ENCODE results near the gene RPS6KC1.
"Not testable (repeated sequence)": the region's sequence is repeated elsewhere in the genome, so short reads cannot be mapped to it uniquely, and the experiment has no call there.

The RPS6KC1 gene

GRCh38 chr1:213159376-213159775, 108.3 kb downstream of the RPS6KC1 start:
- no peak for DNase-seq (ENCODE audit: low read depth in 2 of 2)

- DNase-seq (ENCODE audit: low read depth in 2 of 2), result not testable (repeated sequence)
Measured at GRCh38 chr1:213160442-213160841, 109.4 kb downstream of the RPS6KC1 start.

GRCh38 chr1:213162338-213162737, 111.3 kb downstream of the RPS6KC1 start:
- DNase-seq (ENCODE audit: low read depth in 2 of 2), result no peak

GRCh38 chr1:213162862-213163261, 111.8 kb downstream of the RPS6KC1 start:
- no peak for DNase-seq (ENCODE audit: low read depth in 2 of 2)

GRCh38 chr1:213163278-213163711, 112.3 kb downstream of the RPS6KC1 start:
- no peak for DNase-seq (ENCODE audit: low read depth in 2 of 2)

- no peak for DNase-seq (ENCODE audit: low read depth in 2 of 2)
Measured at GRCh38 chr1:213164561-213164960, 113.5 kb downstream of the RPS6KC1 start.

GRCh38 chr1:213166852-213167251, 115.8 kb downstream of the RPS6KC1 start:
- DNase-seq (ENCODE audit: low read depth in 2 of 2), result no peak

- DNase-seq (ENCODE audit: low read depth in 2 of 2), result no peak
Measured at GRCh38 chr1:213171711-213172110, 120.7 kb downstream of the RPS6KC1 start.

- DNase-seq (ENCODE audit: low read depth in 2 of 2), result no peak
Measured at GRCh38 chr1:213176341-213176740, 125.3 kb downstream of the RPS6KC1 start.

- no peak for DNase-seq (ENCODE audit: low read depth in 2 of 2)
Measured at GRCh38 chr1:213179784-213180183, 128.7 kb downstream of the RPS6KC1 start.

GRCh38 chr1:213180833-213181232, 129.8 kb downstream of the RPS6KC1 start:
- DNase-seq (ENCODE audit: low read depth in 2 of 2), result no peak

- DNase-seq (ENCODE audit: low read depth in 2 of 2), result no peak
Measured at GRCh38 chr1:213183036-213183672, 132.1 kb downstream of the RPS6KC1 start.

- no peak for DNase-seq (ENCODE audit: low read depth in 2 of 2)
Measured at GRCh38 chr1:213186168-213186567, 135.1 kb downstream of the RPS6KC1 start.

GRCh38 chr1:213192026-213192425, 141.0 kb downstream of the RPS6KC1 start:
- DNase-seq (ENCODE audit: low read depth in 2 of 2), result no peak

- no peak for DNase-seq (ENCODE audit: low read depth in 2 of 2)
Measured at GRCh38 chr1:213194383-213194782, 143.3 kb downstream of the RPS6KC1 start.

- no peak for DNase-seq (ENCODE audit: low read depth in 2 of 2)
Measured at GRCh38 chr1:213194855-213195254, 143.8 kb downstream of the RPS6KC1 start.

- DNase-seq (ENCODE audit: low read depth in 2 of 2), result not testable (repeated sequence)
Measured at GRCh38 chr1:213196328-213197054, 145.4 kb downstream of the RPS6KC1 start.

- no peak for DNase-seq (ENCODE audit: low read depth in 2 of 2)
Measured at GRCh38 chr1:213200630-213201029, 149.6 kb downstream of the RPS6KC1 start.

- DNase-seq (ENCODE audit: low read depth in 2 of 2), result no peak
Measured at GRCh38 chr1:213201380-213202155, 150.5 kb downstream of the RPS6KC1 start.

- DNase-seq (ENCODE audit: low read depth in 2 of 2), result no peak
Measured at GRCh38 chr1:213211201-213211600, 160.2 kb downstream of the RPS6KC1 start.

- not testable (repeated sequence) for DNase-seq (ENCODE audit: low read depth in 2 of 2)
Measured at GRCh38 chr1:213219076-213219475, 168.0 kb downstream of the RPS6KC1 start.

- DNase-seq (ENCODE audit: low read depth in 2 of 2), result no peak
Measured at GRCh38 chr1:213221209-213221608, 170.2 kb downstream of the RPS6KC1 start.

- no peak for DNase-seq (ENCODE audit: low read depth in 2 of 2)
Measured at GRCh38 chr1:213227458-213227857, 176.4 kb downstream of the RPS6KC1 start.

All from stimulated activated CD8-positive, alpha-beta memory T cell treated with anti-CD3 and anti-CD28 coated beads, Interleukin-2, amount 100 ng/mL, for 48 hours (primary cell).